GM21619 (cell line): ENCODE data around the gene CRMP1.
"Not testable (repeated sequence)": the region's sequence is repeated elsewhere in the genome, so short reads cannot be mapped to it uniquely, and the experiment has no call there.

ENCODE experiments used
- ATAC-seq: cut with Tn5 transposase; IDR thresholded peaks from one replicate; pipeline ENCODE4 v1.9.1; 2021; ENCODE audit not compliant: unreplicated experiment

CRMP1 gene

DNA sequence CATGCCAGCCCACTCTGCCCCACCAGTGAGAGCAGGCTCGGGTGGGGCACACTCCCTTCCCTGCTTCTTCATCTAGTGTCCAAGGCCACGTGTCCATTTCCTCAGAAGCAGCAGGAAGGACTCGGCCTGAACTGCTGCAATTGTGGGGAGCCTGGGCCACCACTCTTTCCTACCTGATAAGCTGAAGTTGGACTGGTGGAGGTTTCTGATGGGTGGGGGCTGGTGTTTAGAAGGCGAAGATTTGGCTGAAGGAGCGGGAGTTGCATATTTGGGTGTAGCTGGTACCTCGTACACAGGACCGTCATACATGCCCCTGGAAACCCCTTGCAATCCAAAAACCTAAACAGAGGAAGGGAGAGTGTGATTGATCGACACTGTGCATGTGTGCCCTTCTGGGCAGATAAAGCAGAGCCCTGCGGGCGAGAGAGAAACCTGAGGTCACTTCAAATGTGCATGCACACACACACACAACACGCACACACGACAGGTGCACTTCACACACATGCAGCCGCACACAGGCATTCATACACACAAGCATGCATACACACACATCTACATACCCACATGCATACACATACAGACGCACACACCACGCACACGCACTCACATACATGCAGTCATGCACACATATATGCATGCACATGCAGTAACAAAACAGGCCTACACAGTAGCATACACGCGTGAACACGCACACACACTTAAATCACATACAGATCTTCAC is 67.4 kb downstream of the CRMP1 start:
- no peak for ATAC-seq

GRCh38 chr4:5824635-5825034 is 68.3 kb downstream of the CRMP1 start:
- no peak for ATAC-seq

DNA sequence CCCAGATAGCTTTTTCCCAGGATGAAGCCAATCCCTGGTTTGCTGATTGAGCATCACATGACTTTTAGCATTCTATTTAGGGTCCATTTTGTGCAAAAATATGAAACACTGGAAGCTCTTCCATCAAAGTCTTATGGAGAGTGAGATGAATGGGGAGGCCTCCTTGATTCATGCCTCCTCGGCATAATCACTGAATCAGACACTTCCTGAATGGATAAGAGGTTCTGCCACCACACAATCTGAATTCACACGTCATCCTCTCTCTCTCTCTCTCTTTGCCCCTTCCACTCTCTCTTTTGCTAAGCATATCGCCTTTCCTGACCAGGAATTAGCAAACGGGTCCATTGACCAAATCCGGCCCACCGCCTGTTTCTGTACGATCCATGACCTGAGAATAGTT is 68.7 kb downstream of the CRMP1 start:
- ATAC-seq, result no peak

- ATAC-seq, result no peak
These were observed 69.2 kb downstream of the CRMP1 start for GRCh38 chr4:5823542-5824211.

GRCh38 chr4:5822619-5823018 is 70.3 kb downstream of the CRMP1 start:
- no peak for ATAC-seq

DNA sequence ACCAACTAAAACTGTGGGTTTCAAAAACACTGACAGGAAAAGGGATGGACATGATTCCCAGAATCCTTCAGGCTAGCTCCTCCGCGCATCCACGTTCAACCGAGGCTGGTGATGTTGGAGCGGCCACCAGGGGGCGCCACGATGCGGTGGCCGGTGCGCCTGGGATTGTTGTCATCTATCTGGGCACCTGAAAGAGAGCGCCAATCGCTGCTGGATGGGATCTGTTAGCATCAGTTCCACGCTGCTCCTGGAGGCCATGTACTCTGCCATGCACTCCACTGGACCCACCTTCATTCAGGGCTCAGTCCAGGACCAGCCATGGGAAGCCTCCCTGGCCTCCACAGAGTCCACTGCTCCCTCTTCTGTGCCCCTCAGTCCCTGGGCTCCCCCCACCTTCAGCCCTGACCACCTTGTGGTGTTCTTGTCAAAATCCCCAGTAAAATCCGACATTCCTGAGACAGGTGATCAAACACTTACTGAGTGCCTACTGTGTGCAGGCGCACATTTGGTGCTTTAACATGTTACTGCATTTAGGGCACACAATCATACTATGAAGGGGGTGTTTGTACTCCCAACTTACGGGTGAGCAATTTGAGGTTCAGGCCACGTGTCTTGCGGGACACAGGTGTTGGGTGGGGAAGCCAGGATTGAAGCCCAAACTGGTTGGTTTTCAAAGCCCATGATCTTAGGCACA is 71.1 kb downstream of the CRMP1 start:
- no peak for ATAC-seq

DNA sequence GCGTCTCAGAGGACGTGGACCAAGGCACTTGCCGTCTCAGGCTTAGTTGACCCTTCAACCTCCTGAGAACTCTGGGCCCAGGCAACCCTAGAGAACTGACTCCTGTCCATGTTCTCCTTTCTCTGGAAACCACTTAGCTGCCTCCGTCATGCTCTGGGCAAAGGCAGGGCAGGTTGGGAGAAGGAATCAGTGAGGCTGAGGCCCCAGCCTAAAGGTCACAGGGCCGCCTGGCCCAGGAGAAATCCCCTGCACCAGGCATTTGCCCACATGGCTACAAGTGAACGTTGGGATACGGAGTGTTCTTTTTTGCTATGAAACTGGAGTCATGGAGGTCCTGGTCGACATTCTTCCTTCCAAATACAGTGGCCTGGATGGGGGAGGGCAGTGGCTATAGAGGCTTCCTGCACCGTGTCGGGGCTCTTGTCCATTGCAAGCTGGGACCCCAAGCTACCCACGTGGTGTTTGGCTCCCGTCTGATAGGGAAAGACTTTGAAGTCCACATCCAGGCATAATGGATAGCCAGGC is 76.0 kb downstream of the CRMP1 start:
- ATAC-seq, result no peak

DNA sequence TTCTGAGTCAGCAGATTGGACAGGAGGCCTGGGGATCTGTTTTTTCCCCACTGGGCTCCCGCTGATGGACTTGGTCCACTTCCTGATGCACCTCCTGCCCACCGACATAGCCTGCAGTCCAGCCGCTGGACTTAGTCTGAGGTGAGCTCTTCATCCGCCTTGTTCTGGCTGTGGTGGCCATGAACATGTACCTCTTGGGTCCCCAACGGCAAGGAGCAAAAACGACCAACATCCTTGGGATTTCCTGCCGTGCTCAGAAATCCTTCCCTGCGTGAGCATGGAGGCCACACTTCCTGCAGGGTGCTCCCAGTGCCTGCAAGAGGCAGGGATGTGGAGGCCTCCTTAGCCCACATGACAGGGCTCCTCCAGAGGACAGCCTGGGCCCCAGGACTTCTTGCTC is 76.8 kb downstream of the CRMP1 start:
- no peak for ATAC-seq

GRCh38 chr4:5815641-5816040 is 77.2 kb downstream of the CRMP1 start:
- ATAC-seq, result no peak

- no peak for ATAC-seq
These were observed 78.5 kb downstream of the CRMP1 start for GRCh38 chr4:5814421-5814820.

DNA sequence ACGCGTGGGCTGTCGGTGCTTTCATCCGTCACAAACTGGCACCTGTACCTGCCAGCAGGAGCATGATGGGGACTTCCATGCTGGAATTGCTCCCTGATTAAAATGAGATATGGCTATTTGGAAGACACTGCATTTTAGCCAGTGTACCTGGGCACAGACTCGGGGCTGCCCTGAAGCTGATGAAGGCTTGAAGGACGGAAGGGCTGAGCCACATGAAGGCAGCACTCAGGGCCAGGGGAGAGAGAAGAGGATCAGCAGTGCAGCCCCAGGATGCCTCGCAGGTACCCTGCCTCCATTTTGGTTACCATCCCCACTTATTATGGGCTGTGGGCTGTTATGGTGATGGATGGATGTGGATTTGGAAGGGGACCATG is 79.0 kb downstream of the CRMP1 start:
- no peak for ATAC-seq

- no peak for ATAC-seq
These were observed 80.2 kb downstream of the CRMP1 start for GRCh38 chr4:5812506-5813229.

DNA sequence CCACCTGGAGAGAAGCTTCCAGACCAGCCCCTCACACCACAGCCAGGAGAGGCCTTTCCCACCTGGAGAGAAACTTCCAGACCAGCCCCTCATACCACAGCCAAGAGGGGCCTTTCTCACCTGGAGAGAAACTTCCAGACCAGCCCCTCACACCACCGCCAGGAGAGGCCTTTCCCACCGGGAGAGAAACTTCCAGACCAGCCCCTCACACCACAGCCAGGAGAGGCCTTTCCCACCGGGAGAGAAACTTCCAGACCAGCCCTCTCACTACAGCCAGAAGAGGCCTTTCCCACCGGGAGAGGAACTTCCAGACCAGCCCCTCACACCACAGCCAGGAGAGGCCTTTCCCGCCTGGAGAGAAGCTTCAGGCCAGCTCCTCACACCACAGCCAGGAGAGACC is 80.8 kb downstream of the CRMP1 start:
- ATAC-seq, result not testable (repeated sequence)

DNA sequence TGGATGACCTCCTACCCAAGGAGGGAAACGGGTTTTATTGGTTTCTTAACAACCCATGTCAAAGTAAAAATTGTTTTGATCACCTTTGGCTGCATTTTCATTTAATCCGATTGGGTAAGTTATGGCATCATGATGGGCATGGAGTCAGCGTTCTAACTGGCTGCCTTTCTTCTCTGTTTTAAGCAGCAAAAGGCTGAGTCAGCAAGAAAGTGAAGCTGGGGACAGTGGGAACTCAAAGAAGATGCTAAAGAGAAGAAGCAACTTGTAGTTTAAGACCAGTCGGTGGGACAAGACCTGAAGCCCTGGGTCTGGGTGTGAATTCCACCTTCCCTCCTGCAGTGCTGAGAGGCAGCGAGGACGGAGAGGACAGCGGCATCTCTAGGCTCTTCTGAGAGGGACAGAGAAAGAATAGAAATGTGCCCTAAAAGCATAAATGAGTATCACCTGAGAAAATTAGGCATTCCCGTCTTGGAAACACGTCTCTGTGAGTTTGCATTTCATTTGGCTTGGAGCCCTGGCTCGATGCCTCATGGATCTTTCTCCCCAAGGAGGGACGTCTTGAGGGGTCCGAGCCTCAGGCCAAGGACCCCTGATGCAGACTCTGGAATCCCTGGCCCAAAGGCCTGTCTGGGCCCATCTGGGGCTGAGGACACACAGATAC is 82.0 kb downstream of the CRMP1 start:
- no peak for ATAC-seq

- ATAC-seq, result no peak
These were observed 82.7 kb downstream of the CRMP1 start for GRCh38 chr4:5810151-5810550.

- no peak for ATAC-seq
These were observed 83.6 kb downstream of the CRMP1 start for GRCh38 chr4:5809216-5809776.

GRCh38 chr4:5808081-5808741 is 84.7 kb downstream of the CRMP1 start:
- ATAC-seq, result no peak

DNA sequence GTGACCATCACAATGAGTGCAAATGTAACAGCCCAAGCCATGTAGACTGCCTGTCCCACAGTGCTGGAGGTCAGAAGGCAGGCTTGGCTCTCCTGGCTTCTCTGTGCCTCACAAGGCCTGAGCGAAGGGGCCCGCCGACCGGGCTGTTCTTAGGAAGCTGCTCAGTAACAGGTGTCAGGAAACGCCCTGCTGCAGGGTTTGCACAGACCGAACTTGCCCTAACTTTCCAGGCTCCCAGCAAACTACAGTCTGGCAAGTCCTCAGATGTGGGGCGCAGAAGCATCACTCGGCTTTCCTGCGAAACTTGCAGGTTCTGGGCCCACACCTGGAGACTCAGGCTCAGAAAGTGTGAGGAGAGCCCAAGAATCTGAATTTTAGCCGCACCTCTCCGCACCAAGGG is 87.6 kb downstream of the CRMP1 start:
- ATAC-seq, result no peak

DNA sequence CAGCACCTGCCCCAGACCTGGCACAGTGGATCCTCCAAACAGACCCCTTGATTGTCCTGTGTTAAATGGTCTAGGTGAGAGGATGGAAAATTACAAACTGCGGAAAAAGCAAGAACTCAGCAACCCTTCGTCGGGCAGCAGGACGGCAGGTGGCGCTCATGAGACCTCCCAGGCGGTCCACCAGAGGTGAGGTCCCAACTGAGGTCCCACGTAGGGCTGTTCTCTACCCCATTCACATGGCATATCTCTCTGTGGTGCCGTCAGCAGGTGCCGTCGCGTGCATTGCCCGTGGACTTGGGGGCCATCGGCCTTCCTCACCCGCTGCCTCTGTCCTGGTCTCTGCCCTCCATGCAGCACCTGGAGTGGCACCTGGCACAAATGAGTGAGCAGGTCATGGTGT is 88.2 kb downstream of the CRMP1 start:
- no peak for ATAC-seq

- no peak for ATAC-seq
These were observed 90.3 kb downstream of the CRMP1 start for GRCh38 chr4:5802565-5802964.
